Measurements from ENCODE around the gene KCNJ11.

KCNJ11 gene

GRCh38 chr11:17389211-17389956 lies 925 bp upstream of the KCNJ11 start:
- peak; percentile 69 for DNase-seq

- DNase-seq: no peak
These were observed 648 bp downstream of the KCNJ11 start for GRCh38 chr11:17387811-17388210.

GRCh38 chr11:17387254-17387653 lies 1.2 kb downstream of the KCNJ11 start:
- DNase-seq: no peak

- no peak for DNase-seq
These were observed 2.0 kb downstream of the KCNJ11 start for GRCh38 chr11:17386331-17387084.

- no peak for DNase-seq
These were observed 2.5 kb downstream of the KCNJ11 start for GRCh38 chr11:17385926-17386325.

- no peak for DNase-seq
These were observed 3.0 kb downstream of the KCNJ11 start for GRCh38 chr11:17385492-17385891.

GRCh38 chr11:17384002-17384511 lies 4.4 kb downstream of the KCNJ11 start:
- peak; percentile 66 for DNase-seq

GRCh38 chr11:17383461-17383860 lies 5.0 kb downstream of the KCNJ11 start:
- no peak for DNase-seq

GRCh38 chr11:17382046-17382728 lies 6.3 kb downstream of the KCNJ11 start:
- DNase-seq: no peak

GRCh38 chr11:17381156-17381555 lies 7.3 kb downstream of the KCNJ11 start:
- no peak for DNase-seq

- no peak for DNase-seq
These were observed 8.9 kb downstream of the KCNJ11 start for GRCh38 chr11:17379383-17380180.

GRCh38 chr11:17378655-17379054 lies 9.8 kb downstream of the KCNJ11 start:
- DNase-seq: no peak

GRCh38 chr11:17376493-17376892 lies 12.0 kb downstream of the KCNJ11 start:
- no peak for DNase-seq

- no peak for DNase-seq
These were observed 12.9 kb downstream of the KCNJ11 start for GRCh38 chr11:17375547-17375946.

GRCh38 chr11:17371614-17372013 lies 16.8 kb downstream of the KCNJ11 start:
- DNase-seq: no peak

GRCh38 chr11:17369684-17370243 lies 18.7 kb downstream of the KCNJ11 start:
- DNase-seq: no peak

GRCh38 chr11:17369094-17369493 lies 19.4 kb downstream of the KCNJ11 start:
- no peak for DNase-seq

- no peak for DNase-seq
These were observed 19.9 kb downstream of the KCNJ11 start for GRCh38 chr11:17368551-17368950.

GRCh38 chr11:17366495-17366894 lies 22.0 kb downstream of the KCNJ11 start:
- DNase-seq: no peak

GRCh38 chr11:17354601-17354991 lies 33.9 kb downstream of the KCNJ11 start:
- DNase-seq: peak; percentile 14

- DNase-seq: no peak
These were observed 34.4 kb downstream of the KCNJ11 start for GRCh38 chr11:17353821-17354600.
